ENCODE measurements around the gene XYLT1.

DNA sequence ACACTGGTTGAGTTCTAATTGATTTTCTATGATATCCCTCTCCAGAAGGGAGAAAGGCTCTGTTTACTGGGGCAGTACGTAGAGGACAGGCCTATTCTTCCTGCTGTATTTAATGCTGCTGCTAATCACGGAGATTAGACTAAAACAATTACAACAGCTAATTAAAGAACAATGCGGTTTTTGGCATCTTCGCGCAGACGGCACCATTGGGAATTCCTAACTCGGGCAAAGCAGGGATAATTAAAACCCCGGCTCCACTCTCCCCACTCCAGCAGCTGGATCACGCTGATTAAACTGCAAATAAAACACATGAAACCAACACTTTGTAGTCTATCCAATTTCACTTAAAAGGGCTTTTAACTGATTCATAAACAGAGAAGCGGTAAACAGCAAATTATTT is 147.6 kb downstream of the XYLT1 start:
- TF ChIP-seq CTCF (IDR thresholded peaks at IDR 0.05) (no peak), ZFX (IDR thresholded peaks at IDR 0.05; ENCODE audit: borderline replicate concordance) (no peak)
